ENCODE measurements around the gene OTX2. TPM values are rescaled to one million over a fixed set of nuclear protein-coding genes. Genes with fewer than 3 reads are reported as not detected.

The OTX2 gene
- total and polyA plus RNA-seq, 2 of the 4 experiments (the other 2 are of a cell fraction): not detected

GRCh38 chr14:56857216-56857615 lies 46.9 kb upstream of the OTX2 start:
- no peak overlapping the region for H3K14ac ChIP-seq (replicated peaks; ENCODE audit: low read depth, low read length)
- H4K8ac ChIP-seq (ENCODE audit: low read depth in 2 of 2, low read length in 2 of 2): no peak overlapping the region
- H2BK5ac ChIP-seq (ENCODE audit: low read depth, low read length, poor library complexity, severe bottlenecking): no peak overlapping the region
- WGBS, 2 experiments (ENCODE audit: extremely low coverage in 2 of 2, insufficient read length in 1 of 2): 50% methylated on average over 2 of the region's 6 CpGs; no CpG with 5 or more reads in 1 of the 2 experiments
- no peak overlapping the region for H3K9ac ChIP-seq (ENCODE audit: low read depth, low read length)
- H3K23ac ChIP-seq (ENCODE audit: low read depth, low read length): no peak overlapping the region
- H3K27ac ChIP-seq (ENCODE audit: insufficient read depth, low read length): no peak overlapping the region
- no peaks in the 10 kb centered on the region for H4K20me1 ChIP-seq (ENCODE audit: insufficient read depth, low read length)
- no peak overlapping the region for H3K4me2 ChIP-seq (ENCODE audit: low read depth, low read length)
- H3K4me3 ChIP-seq (ENCODE audit: insufficient read depth, low read depth, low read length): no peak overlapping the region
- no peak overlapping the region for H2AK9ac ChIP-seq (replicated peaks; ENCODE audit: low read depth, low read length, poor library complexity)
- H3K4me1 ChIP-seq (ENCODE audit: control insufficient read depth, insufficient read depth, low read length): no peaks in the 10 kb centered on the region
- no peak overlapping the region for H2AK5ac ChIP-seq (ENCODE audit: low read depth, low read length)
- H3K18ac ChIP-seq (ENCODE audit: low read depth, low read length): no peak overlapping the region
- H3K9me1 ChIP-seq (ENCODE audit: insufficient read depth, low read length): no peaks in the 10 kb centered on the region
- H3K36me3 ChIP-seq (ENCODE audit: control insufficient read depth, insufficient read depth, low read length): no peaks in the 10 kb centered on the region
- no peak overlapping the region for H3K56ac ChIP-seq (ENCODE audit: extremely low read depth, insufficient read depth, low read length)
- ATAC-seq (ENCODE audit: low read depth): no peak
- no peak overlapping the region for H3K4ac ChIP-seq (ENCODE audit: low read depth, low read length)
- intact Hi-C loops (cut with micrococcal nuclease) (no loop called here), dilution Hi-C loops (cut with HindIII; ENCODE audit: low sequenced_read_pairs, unreplicated experiment) (no loop called here), in situ Hi-C loops (cut with MboI; ENCODE audit: low sequenced_read_pairs) (no loop called here)
- no peaks in the 10 kb centered on the region for H3K79me1 ChIP-seq (ENCODE audit: low read depth in 1 of 2, low read length in 2 of 2)
- DNase-seq: no peak
- TF ChIP-seq MAZ (IDR thresholded peaks at IDR 0.05; ENCODE audit: borderline replicate concordance, low read depth, low read length) (no peak), RAD21 (IDR thresholded peaks at IDR 0.05; ENCODE audit: low read length) (no peak), FOS (IDR thresholded peaks at IDR 0.05; ENCODE audit: low read depth, low read length) (no peak), BHLHE40 (IDR thresholded peaks at IDR 0.05; ENCODE audit: low read depth, low read length) (no peak), CEBPB (IDR thresholded peaks at IDR 0.05; ENCODE audit: low read depth, low read length) (no peak), POLR2A (IDR thresholded peaks at IDR 0.05; ENCODE audit: low read depth, low read length) (no peak), RCOR1 (IDR thresholded peaks at IDR 0.05; ENCODE audit: insufficient replicate concordance, low read length) (no peak), MAFK (IDR thresholded peaks at IDR 0.05; ENCODE audit: low read depth, low read length) (no peak)
- TF ChIP-seq, protein P1, sequence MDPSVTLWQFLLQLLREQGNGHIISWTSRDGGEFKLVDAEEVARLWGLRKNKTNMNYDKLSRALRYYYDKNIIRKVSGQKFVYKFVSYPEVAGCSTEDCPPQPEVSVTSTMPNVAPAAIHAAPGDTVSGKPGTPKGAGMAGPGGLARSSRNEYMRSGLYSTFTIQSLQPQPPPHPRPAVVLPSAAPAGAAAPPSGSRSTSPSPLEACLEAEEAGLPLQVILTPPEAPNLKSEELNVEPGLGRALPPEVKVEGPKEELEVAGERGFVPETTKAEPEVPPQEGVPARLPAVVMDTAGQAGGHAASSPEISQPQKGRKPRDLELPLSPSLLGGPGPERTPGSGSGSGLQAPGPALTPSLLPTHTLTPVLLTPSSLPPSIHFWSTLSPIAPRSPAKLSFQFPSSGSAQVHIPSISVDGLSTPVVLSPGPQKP (IDR thresholded peaks at IDR 0.05; ENCODE audit: borderline replicate concordance, low read depth, low read length): no peak
- no peaks in the 10 kb centered on the region for H3K27me3 ChIP-seq (ENCODE audit: control insufficient read depth, insufficient read depth, low read length)
- H2BK15ac ChIP-seq (ENCODE audit: low read depth, low read length): no peak overlapping the region
- H3K9me3 ChIP-seq (ENCODE audit: control insufficient read depth, insufficient read depth, low read length): no peaks in the 10 kb centered on the region
- BruUV-seq (replicated peaks): no TSS peak
- no peak overlapping the region for H4K91ac ChIP-seq (ENCODE audit: insufficient read depth, low read depth, low read length)
- H4K5ac ChIP-seq (ENCODE audit: low read depth, low read length): no peak overlapping the region
- ChIA-PET CTCF (no interaction called here), POLR2A (ENCODE audit: unreplicated experiment) (no interaction called here)
- no peak overlapping the region for H2BK20ac ChIP-seq (ENCODE audit: low read depth, low read length)
- no peak overlapping the region for H2AFZ ChIP-seq (replicated peaks; ENCODE audit: low read length, poor library complexity)
- H2BK120ac ChIP-seq (ENCODE audit: low read depth, low read length): no peak overlapping the region

Measured in IMR-90 (cell line).